ENCODE data around the gene VANGL2.

DNA sequence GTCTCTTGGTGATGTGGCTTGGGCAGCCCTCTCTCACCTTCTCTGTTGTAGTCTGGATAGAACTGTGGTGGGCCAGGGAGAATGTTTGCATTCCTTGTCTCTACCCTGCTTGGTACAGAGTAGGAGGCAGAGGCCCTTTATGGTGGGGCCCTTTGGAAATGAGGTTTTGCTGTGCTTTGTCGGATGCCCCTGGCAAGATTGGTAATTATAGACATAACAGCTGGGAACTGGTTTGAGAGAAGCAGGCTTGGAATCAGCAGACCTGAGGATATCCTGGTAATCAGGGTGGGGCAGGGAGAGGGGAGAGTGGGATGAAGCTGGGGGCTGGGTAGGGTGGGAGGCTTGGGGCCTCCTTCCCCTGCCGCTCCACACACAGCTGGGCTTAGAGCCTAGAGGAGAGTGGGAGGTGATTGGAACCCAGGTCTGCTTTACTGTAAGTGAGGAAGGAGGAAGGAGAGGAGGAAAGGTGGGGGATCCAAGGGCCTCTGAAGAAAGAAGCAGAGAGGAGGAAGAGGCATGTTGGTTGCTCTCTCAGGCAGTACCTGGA is 5.0 kb downstream of the VANGL2 start:
- TF ChIP-seq CTCF (IDR thresholded peaks at IDR 0.05 in 4 of 5, conservative IDR thresholded peaks at IDR 0.05 in 1 of 5) (no peak), POLR2A (IDR thresholded peaks at IDR 0.05) (no peak)

All from gastrocnemius medialis (tissue), 4 donors.